K562 (cell line): Measurements from ENCODE around the gene SRGAP2C. TPM values are rescaled to one million over a fixed set of nuclear protein-coding genes. Genes with fewer than 3 reads are reported as not detected.
"Not testable (repeated sequence)": the region's sequence is repeated elsewhere in the genome, so short reads cannot be mapped to it uniquely, and the experiment has no call there.

Source experiments
- ATAC-seq: fragments of 200-7000 bp; cut with Tn5 transposase; 3 replicates; pipeline ENCODE4 v1.9.1; 2020; ENCODE audit warnings: moderate library complexity
- BruUV-seq: library from RNA; stranded (reverse); fragments of 400-500 nt; replicated peaks from 2 replicates; lab custom pipeline; 2021; lab: Mats Ljungman, UMichigan
- CTCF ChIA-PET: fragments of 300-600 bp; formaldehyde crosslinking; extraction: SDS; loops from one replicate; lab custom pipeline; 2021; ENCODE audit warnings: low intra/inter-chr PET ratio; lab: Yijun Ruan, JAX
- POLR2A ChIA-PET: fragments of 300-600, 350-650 bp; sonication (Branson Sonifier 250); formaldehyde crosslinking; extraction: SDS; loops from one replicate; lab custom pipeline; 2021; ENCODE audit warnings: antibody characterized with exemption, inconsistent platforms; lab: Yijun Ruan, JAX
- DNase-seq, 4 experiments: peaks; one replicate each; pipeline versions ENCODE4 v3.0.0 to v3.0.0-alpha.2; 2011 to 2018; ENCODE audit warnings: low spot score in 3 of 4, mixed read lengths in 3 of 4; ENCODE audit errors: extremely low read depth in 1 of 4
- FAIRE-seq: peaks from 2 replicates; lab custom pipeline; 2011; peaks lifted over from hg19 to GRCh38; lab: Jason Lieb, UNC
- H2AFZ ChIP-seq: 2 replicates; pipeline ENCODE4 v1.6.0; 2011; ENCODE audit warnings: low read depth, low read length, control low read depth, inconsistent platforms
- H3K27ac ChIP-seq: fragments of 200-600 bp; 3 replicates; pipeline ENCODE4 v1.8.0; 2011; ENCODE audit warnings: low read depth, mild to moderate bottlenecking, control low read depth, inconsistent platforms, low read length, moderate library complexity, mixed read lengths; ENCODE audit errors: extremely low read depth
- H3K27me3 ChIP-seq, 2 experiments: fragments of 300-600 bp in 1 of 2; 2 replicates in 1 of 2; 3 replicates in 1 of 2; pipeline versions ENCODE4 v1.6.0 to v1.8.0; 2011; ENCODE audit warnings: inconsistent platforms in 2 of 2, low read length in 2 of 2, mild to moderate bottlenecking in 1 of 2, mixed read lengths in 1 of 2, moderate library complexity in 1 of 2; ENCODE audit not compliant: control insufficient read depth in 2 of 2, insufficient read depth in 2 of 2
- H3K36me3 ChIP-seq: fragments of 300-600 bp; 3 replicates; pipeline ENCODE4 v1.8.0; 2011; ENCODE audit warnings: mild to moderate bottlenecking, low read length, inconsistent platforms; ENCODE audit not compliant: control insufficient read depth, insufficient read depth
- H3K4me1 ChIP-seq, 2 experiments: fragments of 200-600 bp in 1 of 2; replicated peaks in 1 of 2; 2 replicates in 1 of 2; 3 replicates in 1 of 2; pipeline versions ENCODE4 v1.5.1 to v1.8.0; 2011; ENCODE audit warnings: inconsistent platforms in 2 of 2, low read length in 2 of 2, mild to moderate bottlenecking in 1 of 2, mixed read lengths in 1 of 2, moderate library complexity in 1 of 2; ENCODE audit not compliant: control insufficient read depth in 2 of 2, insufficient read depth in 2 of 2
- H3K4me2 ChIP-seq: 2 replicates; pipeline ENCODE4 v1.6.1; 2011; ENCODE audit warnings: low read length, control low read depth, inconsistent platforms, mixed read lengths; ENCODE audit not compliant: insufficient read depth
- H3K4me3 ChIP-seq: fragments of 200-600 bp; sonication (generic), shearing (Covaris generic); 2 replicates; pipeline ENCODE4 v1.5.1; 2016; ENCODE audit warnings: control low read depth, inconsistent platforms
- H3K79me2 ChIP-seq: fragments of 200-600 bp; 3 replicates; pipeline ENCODE4 v1.8.0; 2011; ENCODE audit warnings: low read length, inconsistent platforms; ENCODE audit not compliant: control insufficient read depth, insufficient read depth
- H3K9ac ChIP-seq, 2 experiments: 2 replicates each; pipeline versions ENCODE4 v1.6.0 to v1.6.1; 2011; ENCODE audit warnings: low read depth in 2 of 2, low read length in 2 of 2, control low read depth in 1 of 2, inconsistent platforms in 1 of 2, mild to moderate bottlenecking in 1 of 2, mixed read lengths in 1 of 2; ENCODE audit not compliant: insufficient read depth in 1 of 2
- H3K9me1 ChIP-seq: one replicate; pipeline ENCODE4 v1.6.0; 2011; ENCODE audit warnings: inconsistent platforms, mild to moderate bottlenecking, low read length, moderate library complexity; ENCODE audit not compliant: control insufficient read depth, insufficient read depth
- H3K9me3 ChIP-seq: replicated peaks from 2 replicates; pipeline ENCODE4 v1.5.1; 2011; ENCODE audit warnings: low read depth, low read length, inconsistent platforms; ENCODE audit not compliant: control insufficient read depth, insufficient read depth
- H4K20me1 ChIP-seq: replicated peaks from 2 replicates; pipeline ENCODE4 v1.6.1; 2011; ENCODE audit warnings: low read length, inconsistent platforms, mixed read lengths; ENCODE audit not compliant: control insufficient read depth, insufficient read depth
- WGBS: fragments of 100-300 bp; shearing (Covaris generic); methylation state at CpG from one replicate; pipeline ENCODE4 v1.1.6; 2016; ENCODE audit warnings: low coverage, mixed read lengths; ENCODE audit not compliant: insufficient coverage; ENCODE audit errors: missing lambda C conversion rate; 5-methylcytosine and 5-hydroxymethylcytosine counted together
- in situ Hi-C: fragments of 300-500 bp; cut with MboI; formaldehyde crosslinking; loops from 4 replicates; pipeline ENCODE4 v1.15.0; 2018; ENCODE audit warnings: inconsistent platforms, mixed read lengths
- intact Hi-C: fragments of 100-400 bp; cut with micrococcal nuclease; formaldehyde crosslinking; loops from 2 replicates; pipeline ENCODE4 v1.14.2; 2022
- polyA plus RNA-seq, 8 experiments: library from polyadenylated mRNA; depleted of rRNA in 4 of 8; stranded (reverse) in 5 of 8; unstranded in 3 of 8; fragments of >200 nt; fragmentation: Nextera tagmentation in 2 of 8; fragmentation: Illumina TruSeq in 1 of 8; extraction: Ambion mirVana in 2 of 8; extraction: Trizol in 1 of 8; gene quantifications; 2 replicates each; pipeline versions ENCODE4 v1.2.1 to v1.2.3, GENCODE V29; 2011 to 2014; ENCODE audit warnings: inconsistent platforms in 1 of 8, missing spikeins in 1 of 8
- total RNA-seq, 7 experiments: library from RNA; depleted of rRNA in 6 of 7; stranded (reverse); fragments of >200 nt in 6 of 7; fragmentation: Illumina TruSeq in 2 of 7; extraction: Trizol in 2 of 7; gene quantifications; 2 replicates each; pipeline versions ENCODE4 v1.2.1 to v1.2.3, GENCODE V29; 2011 to 2021; ENCODE audit warnings: low replicate concordance in 1 of 7

The SRGAP2C gene
- total and polyA plus RNA-seq, 9 of the 15 experiments (the other 6 are each of a cell fraction or from before 2014, with no cell fraction given), result 5.0 to 21.1 (median 7.7) TPM

GRCh38 chr1:121267072-121267471, 82.3 kb downstream of the SRGAP2C start:
- H3K4me3 ChIP-seq, BruUV-seq, H3K79me2 ChIP-seq, H3K27ac ChIP-seq, H3K4me2 ChIP-seq, H3K9me3 ChIP-seq, intact Hi-C loops, in situ Hi-C loops, H3K36me3 ChIP-seq, FAIRE-seq, DNase-seq, H4K20me1 ChIP-seq, POLR2A ChIA-PET, H3K4me1 ChIP-seq, CTCF ChIA-PET, ATAC-seq, H3K9ac ChIP-seq, H3K27me3 ChIP-seq, H3K9me1 ChIP-seq, H2AFZ ChIP-seq: not testable (repeated sequence)
- WGBS, result 91% methylated on average over 1 of the region's 4 CpGs

- peak; percentile 57 for ATAC-seq
- CTCF ChIA-PET, H3K9me1 ChIP-seq, BruUV-seq, H3K4me3 ChIP-seq, H3K4me2 ChIP-seq, H3K27me3 ChIP-seq, POLR2A ChIA-PET, H3K9me3 ChIP-seq, H4K20me1 ChIP-seq, DNase-seq, H2AFZ ChIP-seq, H3K36me3 ChIP-seq, intact Hi-C loops, in situ Hi-C loops, H3K79me2 ChIP-seq, FAIRE-seq, H3K4me1 ChIP-seq, H3K27ac ChIP-seq, H3K9ac ChIP-seq: not testable (repeated sequence)
- no CpG with 5 or more reads among the region's 1 CpG for WGBS
Observed at GRCh38 chr1:121269309-121269708, 84.5 kb downstream of the SRGAP2C start.

GRCh38 chr1:121269973-121270372, 85.2 kb downstream of the SRGAP2C start:
- FAIRE-seq, result peak; percentile 81

GRCh38 chr1:121271143-121271715, 86.5 kb downstream of the SRGAP2C start:
- 100% methylated on average over 2 of the region's 4 CpGs for WGBS
- H3K27me3 ChIP-seq, H3K9me3 ChIP-seq, CTCF ChIA-PET, H3K4me2 ChIP-seq, H3K9ac ChIP-seq, H3K36me3 ChIP-seq, H4K20me1 ChIP-seq, DNase-seq, in situ Hi-C loops, H3K9me1 ChIP-seq, FAIRE-seq, ATAC-seq, H3K27ac ChIP-seq, H2AFZ ChIP-seq, H3K4me1 ChIP-seq, POLR2A ChIA-PET, BruUV-seq, H3K79me2 ChIP-seq, H3K4me3 ChIP-seq, intact Hi-C loops: not testable (repeated sequence)

More at GRCh38 chr1:121269973-121270372, 85.2 kb downstream of the SRGAP2C start:
- H3K27me3 ChIP-seq, H2AFZ ChIP-seq, in situ Hi-C loops, H3K36me3 ChIP-seq, H3K79me2 ChIP-seq, H4K20me1 ChIP-seq, BruUV-seq, DNase-seq, CTCF ChIA-PET, H3K9me3 ChIP-seq, H3K9ac ChIP-seq, POLR2A ChIA-PET, H3K4me3 ChIP-seq, H3K4me2 ChIP-seq, H3K9me1 ChIP-seq, H3K4me1 ChIP-seq, H3K27ac ChIP-seq, intact Hi-C loops: not testable (repeated sequence)
- ATAC-seq, result peak; percentile 84
- no CpG with 5 or more reads among the region's 3 CpGs for WGBS
